Esophagus muscularis mucosa (tissue), 4 donors: ENCODE results near the gene OPA3.

Source experiments
- CTCF ChIP-seq, 3 experiments: fragments of 200-600 bp in 2 of 3; fragments of 450-650 bp in 1 of 3; sonication (generic) in 2 of 3; IDR thresholded peaks; one replicate each; pipeline ENCODE4 v1.5.1; 2017 to 2019; ENCODE audit warnings: antibody characterized with exemption in 3 of 3, mild to moderate bottlenecking in 2 of 3, moderate library complexity in 1 of 3
- EP300 ChIP-seq: sonication (generic); formaldehyde crosslinking; IDR thresholded peaks from one replicate; pipeline ENCODE4 v1.6.1; 2017; ENCODE audit warnings: antibody characterized with exemption
- POLR2AphosphoS5 ChIP-seq, 2 donors: sonication (generic); formaldehyde crosslinking; IDR thresholded peaks; one replicate each; pipeline ENCODE4 v1.6.1; 2017; ENCODE audit warnings: antibody characterized with exemption in 2 of 2

- TF ChIP-seq CTCF (IDR thresholded peaks at IDR 0.05) = no peak
- TF ChIP-seq POLR2AphosphoS5 (IDR thresholded peaks at IDR 0.05) = no peak
- no peak for TF ChIP-seq EP300
Measured at GRCh38 chr19:45547965-45548609, 36.5 kb downstream of the OPA3 start.
